GM18870 (cell line): ENCODE data around the gene GNAZ.
"Not testable (repeated sequence)": the region's sequence is repeated elsewhere in the genome, so short reads cannot be mapped to it uniquely, and the experiment has no call there.

ENCODE experiments used
- ATAC-seq: cut with Tn5 transposase; IDR thresholded peaks from one replicate; pipeline ENCODE4 v1.9.1; 2021; ENCODE audit warnings: moderate library complexity; ENCODE audit not compliant: unreplicated experiment

The GNAZ gene

DNA sequence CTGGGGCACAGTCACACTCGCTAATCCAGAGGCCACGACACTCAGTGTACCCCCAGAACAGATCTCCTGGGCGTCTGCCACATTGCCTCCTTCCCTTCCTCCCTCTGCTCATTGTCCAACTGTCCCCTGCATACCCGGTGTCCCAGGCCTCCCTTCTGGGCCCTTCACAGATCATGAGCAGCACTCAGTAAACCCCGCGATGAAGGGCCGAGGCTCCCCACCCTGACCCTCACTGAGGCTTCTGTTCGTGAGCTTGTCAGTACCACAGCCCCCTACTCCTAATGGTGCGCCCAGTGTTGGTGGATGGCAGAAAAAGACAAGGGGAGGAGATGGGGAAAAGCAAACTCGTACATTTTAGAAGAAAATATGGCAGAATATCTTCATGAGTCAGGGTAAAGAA is 58.8 kb downstream of the GNAZ start:
- no peak for ATAC-seq

DNA sequence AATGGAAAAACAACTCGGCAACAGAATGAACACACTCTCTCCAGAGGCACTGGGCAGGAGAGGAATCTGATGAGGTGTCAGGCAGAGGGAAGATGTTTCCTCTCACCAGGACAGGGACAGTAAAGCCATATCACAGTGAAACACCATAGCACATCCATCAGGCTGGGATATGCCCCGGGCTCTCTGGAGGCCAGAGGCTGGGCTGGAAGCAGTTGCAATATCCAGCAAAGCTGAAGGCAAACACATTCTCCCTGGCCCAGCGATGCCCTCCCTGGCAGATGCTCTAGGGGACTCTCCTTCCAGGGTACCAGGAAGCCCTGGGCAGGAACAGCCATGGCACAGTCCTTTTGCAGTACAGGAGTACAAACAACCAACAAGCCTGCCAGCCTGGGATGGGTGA is 60.4 kb downstream of the GNAZ start:
- ATAC-seq: no peak

DNA sequence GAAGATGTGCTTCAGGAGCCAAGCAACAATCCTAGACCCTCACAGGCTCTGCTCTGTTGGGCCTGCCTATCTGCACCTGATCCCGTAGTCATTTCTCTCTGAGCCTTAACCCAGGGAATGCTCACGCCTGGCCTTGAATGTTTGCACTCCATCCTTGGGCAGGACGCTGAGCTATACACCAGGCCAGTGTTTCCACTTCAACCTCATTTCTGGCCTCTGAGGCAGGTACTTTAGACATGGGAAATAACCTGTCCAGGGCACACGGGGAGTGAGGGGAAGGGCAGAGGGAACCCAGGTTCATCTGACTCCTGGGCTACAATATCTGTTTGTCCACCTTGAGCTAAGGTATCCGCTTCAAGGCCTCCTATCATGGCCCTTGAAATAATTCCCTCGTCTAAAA is 61.6 kb downstream of the GNAZ start:
- no peak for ATAC-seq

DNA sequence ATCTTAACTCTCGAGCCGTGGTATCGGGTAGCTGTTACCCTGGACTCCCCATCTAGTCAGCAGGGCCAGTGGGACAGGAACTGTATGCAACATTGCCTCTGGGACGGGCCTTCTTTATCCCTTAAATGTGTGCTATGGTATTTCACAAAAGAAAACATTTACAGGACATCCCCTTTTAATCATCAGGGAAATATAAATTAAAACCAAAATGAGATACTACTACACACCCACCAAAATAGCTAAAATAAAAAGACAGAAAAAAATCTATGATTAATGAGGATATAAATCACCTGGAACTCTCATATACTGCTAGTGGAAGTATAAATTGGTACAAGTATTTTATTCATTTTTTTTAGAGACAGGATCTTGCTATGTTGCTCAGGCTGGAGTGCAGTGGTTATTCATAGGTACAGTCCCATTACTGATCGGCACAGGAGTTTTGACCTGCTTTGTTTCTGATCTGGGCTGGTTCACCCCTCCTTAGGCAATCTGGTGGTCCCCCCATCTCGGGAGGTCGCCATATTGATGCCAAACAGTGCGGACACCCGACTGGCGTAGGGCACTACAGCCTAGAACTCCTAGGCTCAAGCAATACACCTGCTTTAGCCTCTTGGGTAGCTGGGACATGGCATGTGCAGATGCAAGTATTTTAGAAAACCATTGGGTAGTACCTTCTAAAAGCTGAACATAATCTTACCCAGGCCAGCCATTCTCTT is 62.2 kb downstream of the GNAZ start:
- ATAC-seq: no peak

- ATAC-seq: no peak
These were observed 63.6 kb downstream of the GNAZ start for GRCh38 chr22:23133922-23134321.

DNA sequence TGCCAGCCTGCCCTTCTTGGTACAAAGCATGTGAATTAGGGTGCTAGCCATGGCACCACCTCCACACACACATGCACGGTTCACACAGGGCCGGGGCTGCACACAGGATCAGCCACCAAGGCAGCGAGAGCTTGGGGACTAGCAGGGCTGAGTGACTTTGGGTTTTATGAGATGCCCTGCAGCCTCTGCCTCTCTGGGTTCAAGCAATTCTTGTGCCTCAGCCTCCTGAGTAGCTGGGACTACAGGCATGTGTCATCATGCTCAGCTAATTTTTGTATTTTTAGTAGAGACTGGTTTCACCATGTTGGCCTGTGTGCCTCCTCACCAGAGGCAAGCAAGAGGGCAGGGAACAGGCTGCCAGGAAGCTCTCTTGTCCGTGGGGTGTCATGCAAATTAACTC is 66.7 kb downstream of the GNAZ start:
- not testable (repeated sequence) for ATAC-seq

- no peak for ATAC-seq
These were observed 67.1 kb downstream of the GNAZ start for GRCh38 chr22:23137468-23137867.

DNA sequence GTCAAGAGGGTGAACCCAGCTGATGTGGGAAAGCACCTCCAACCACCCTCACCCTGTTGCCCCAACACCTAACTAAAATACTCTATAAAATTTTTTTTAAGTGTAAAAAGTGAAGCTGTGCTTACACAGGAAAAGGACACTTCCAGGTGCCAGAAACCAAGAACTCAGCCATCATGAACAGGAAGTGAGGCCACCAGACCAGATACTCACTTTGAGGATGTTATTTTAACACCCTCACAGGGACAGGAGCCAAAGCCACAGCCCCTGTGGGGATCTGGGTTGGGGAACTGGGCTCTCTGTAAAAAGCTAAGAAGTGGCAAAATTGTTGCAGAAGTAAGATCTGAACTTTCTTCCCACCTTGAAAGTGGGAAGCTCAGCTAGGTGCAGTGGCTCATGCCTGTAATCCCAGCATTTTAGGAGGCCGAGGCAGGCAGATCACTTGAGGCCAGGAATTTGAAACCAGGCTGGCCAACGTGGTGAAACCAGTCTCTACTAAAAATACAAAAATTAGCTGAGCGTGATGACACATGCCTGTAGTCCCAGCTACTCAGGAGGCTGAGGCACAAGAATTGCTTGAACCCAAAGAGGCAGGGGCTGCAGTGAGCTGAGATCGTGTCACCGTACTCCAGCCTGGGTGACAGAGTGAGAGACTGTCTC is 67.7 kb downstream of the GNAZ start:
- no peak for ATAC-seq

DNA sequence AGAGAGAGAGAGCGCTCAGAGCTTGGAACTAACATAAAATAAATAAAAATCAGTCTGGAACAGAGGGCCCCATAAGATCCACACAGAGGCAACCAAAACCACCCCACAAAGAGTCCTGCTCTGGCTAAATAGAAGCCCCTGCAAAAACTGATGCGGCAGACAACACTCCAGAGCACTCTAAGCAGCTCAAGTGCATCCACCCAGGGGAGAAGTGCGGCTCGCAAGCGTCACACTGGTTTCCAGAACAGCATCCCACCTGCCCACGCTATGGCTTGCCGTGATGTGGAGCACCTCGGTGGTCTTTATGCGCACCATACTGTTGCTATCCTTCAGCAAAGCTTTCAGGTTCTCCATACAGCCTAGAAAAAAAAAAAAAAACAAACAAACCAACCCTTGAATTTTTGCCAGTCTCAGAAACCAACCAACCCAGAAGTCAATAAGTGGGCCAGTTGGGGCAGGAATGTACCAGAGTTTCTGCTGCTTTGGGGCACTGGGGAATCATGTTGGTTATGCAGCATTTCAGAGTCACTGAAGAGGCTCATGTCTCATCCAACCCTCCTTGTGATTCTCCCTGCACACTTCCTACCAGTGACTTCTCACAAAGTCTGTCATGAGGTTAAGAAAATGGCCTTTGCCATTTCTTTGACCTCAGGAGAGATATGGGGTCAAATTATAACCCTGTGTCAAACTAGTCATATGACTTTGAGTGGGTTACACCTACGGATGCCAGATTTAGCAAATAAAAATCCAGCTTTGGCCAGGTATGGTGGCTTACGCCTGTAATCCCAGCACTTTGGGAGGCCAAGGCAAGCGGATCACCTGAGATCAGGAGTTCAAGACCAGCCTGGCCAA is 68.5 kb downstream of the GNAZ start:
- no peak for ATAC-seq

GRCh38 chr22:23140385-23140784 is 70.1 kb downstream of the GNAZ start:
- no peak for ATAC-seq

- ATAC-seq: no peak
These were observed 72.3 kb downstream of the GNAZ start for GRCh38 chr22:23142546-23143105.

GRCh38 chr22:23143119-23143518 is 72.8 kb downstream of the GNAZ start:
- ATAC-seq: no peak

DNA sequence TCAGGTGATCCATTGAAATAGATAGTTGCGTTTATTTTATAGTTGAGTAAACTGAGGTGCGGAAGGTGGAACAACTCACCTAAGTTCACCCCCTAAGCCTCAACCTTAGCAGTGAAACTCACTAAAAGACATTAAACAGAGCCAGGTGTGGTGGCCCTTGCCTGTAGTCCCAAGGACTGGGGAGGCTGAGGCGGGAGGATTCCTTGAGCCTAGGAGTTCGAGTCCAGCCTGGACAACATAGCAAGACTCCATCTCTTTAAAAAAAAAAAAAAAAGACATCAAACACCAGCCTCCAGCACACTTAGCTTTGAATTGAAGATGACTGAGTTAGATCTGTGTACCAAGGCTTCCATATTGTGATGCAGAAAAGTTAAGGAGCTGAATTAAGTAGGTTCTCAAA is 74.1 kb downstream of the GNAZ start:
- no peak for ATAC-seq

GRCh38 chr22:23144932-23145877 is 74.9 kb downstream of the GNAZ start, which contains the start of gene RAB36:
Gene RAB36, plus strand, starts transcription at chr22:23145477. Its CDS starts 1,140 bp downstream, at chr22:23146617.
- no peak for ATAC-seq

- ATAC-seq: no peak
These were observed 75.7 kb downstream of the GNAZ start for GRCh38 chr22:23145878-23146470.

GRCh38 chr22:23146478-23147205 is 76.3 kb downstream of the GNAZ start:
- no peak for ATAC-seq

- no peak for ATAC-seq
These were observed 77.5 kb downstream of the GNAZ start for GRCh38 chr22:23147617-23148387.

DNA sequence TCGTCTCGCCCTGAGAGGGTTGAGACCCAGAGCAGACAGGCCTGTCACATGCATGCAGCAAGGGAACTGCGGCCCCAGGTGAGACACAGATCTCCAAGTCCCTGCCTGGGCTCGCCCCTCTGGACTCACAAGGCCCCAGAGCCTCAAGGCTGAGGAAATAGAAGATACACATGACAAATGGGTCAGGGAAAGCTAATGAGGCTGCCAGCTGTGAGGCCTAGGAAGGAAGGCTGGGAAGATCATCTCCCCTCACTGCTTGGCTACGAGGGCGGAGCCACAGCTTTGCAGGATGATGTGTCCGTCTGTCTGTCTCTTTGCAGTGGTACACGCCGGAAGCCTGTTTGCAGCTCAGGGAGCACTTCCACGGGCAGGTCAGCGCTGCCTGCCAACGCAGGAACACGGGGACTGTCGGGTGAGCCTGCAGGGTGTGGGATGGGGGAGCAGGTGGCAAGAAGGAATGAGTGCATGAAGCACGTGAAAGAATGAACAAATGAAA is 79.5 kb downstream of the GNAZ start:
- ATAC-seq: no peak
